CD4-positive, alpha-beta T cell treated with Interleukin-12 subunit alpha and Interleukin-12 subunit beta, for 1 hour (primary cell): ENCODE data around the gene GH1.
"Not testable (repeated sequence)": the region's sequence is repeated elsewhere in the genome, so short reads cannot be mapped to it uniquely, and the experiment has no call there.

Experiments used
- DNase-seq: peaks from one replicate; pipeline ENCODE4 v3.0.0-alpha.2; 2020

GH1 gene

DNA sequence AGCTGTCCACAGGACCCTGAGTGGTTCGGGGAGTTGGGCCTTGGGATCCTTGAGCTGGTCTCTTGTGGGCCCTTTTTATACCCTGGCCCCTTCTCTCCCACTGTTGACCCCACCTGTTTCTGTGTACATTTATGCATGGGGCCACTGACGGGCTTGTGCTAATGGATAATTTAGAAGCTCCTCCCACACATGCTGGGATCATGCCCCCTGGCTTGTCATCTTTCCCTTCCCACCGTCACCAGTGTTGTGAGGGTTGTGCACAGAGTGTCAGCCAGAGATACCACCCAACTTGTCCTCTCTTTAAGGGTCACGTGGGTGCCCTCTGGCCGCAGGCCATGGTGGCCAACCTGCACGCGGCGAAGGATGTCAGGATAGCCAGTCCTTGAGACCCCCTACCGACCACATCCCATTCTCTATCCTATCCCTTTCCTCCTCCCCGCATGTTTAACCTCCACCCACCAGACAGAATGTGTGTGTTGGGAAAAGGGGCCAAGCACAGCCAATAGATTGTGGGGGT lies at the start of gene GH1:
Gene GH1 (minus strand): TSS at position 51 of the 517 bp plus-strand sequence. CDS start 63 bp downstream, outside the sequence.
- DNase-seq = not testable (repeated sequence)

DNA sequence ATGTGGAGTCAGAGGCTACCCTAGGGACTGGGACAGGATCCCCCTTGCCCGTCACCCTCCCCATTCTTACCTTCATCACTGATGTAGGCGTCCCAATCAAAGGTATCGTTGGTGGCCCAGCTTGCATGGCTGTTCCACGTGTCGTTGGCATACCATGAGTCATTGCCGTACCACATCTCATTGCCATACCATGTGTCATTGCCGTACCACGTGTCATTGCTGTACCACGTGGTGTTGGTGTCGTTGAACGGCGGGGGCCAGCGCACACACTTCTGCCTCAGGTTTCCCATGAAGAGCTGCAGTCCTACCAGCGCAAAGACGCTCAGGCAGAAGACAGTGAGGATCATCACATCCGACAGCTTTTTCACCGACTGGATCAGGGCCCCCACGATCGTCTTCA lies 49.3 kb upstream of the GH1 start:
- no peak for DNase-seq

DNA sequence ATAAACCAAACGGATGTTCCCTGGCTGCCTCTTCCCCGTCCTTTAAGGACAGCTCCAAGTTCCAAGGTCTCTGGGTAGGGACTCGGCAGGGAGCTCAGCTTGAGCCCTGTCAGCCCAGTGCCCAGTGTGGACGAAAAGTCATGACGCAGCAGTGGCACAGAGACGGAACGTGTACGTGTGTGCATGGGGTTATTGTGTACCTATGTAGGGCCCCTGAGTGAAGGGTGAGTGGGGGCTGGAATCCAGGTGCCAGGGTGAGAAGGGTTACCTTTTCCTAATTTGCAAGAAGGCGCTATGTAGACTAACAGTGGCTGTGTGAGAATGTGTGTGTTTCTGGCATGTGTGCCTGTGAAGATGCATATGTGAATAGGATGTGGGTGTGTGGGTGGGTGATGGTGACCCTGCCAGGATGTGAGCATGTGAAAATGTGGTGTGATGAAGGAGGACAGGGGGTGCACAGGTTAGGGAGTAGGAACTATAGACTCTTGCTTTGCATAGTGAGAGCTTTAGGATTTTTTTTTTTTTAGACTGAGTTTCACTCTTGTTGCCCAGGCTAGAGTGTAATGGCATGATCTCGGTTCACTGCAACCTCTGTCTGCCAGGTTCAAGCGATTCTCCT lies 48.1 kb upstream of the GH1 start:
- DNase-seq = peak; percentile 27

DNA sequence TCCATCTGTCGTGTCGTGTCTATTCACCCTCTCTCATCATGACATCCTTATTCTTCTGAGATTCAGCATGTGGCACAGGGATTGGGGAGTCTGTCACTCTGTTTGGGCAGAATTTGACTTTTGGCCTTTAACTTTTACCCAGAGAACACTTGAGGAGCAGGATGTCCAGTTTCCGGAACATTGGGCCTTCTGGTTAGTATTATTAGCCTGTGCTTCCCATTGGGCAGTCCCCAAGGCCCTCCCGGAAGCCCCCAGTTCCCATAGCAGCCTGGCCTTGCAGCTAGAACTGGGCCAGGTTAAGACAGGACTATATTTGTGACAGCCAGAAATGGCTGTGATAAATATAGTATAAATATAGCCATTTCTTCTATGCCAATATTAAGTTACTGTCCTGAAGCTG lies 44.5 kb upstream of the GH1 start:
- DNase-seq = no peak

DNA sequence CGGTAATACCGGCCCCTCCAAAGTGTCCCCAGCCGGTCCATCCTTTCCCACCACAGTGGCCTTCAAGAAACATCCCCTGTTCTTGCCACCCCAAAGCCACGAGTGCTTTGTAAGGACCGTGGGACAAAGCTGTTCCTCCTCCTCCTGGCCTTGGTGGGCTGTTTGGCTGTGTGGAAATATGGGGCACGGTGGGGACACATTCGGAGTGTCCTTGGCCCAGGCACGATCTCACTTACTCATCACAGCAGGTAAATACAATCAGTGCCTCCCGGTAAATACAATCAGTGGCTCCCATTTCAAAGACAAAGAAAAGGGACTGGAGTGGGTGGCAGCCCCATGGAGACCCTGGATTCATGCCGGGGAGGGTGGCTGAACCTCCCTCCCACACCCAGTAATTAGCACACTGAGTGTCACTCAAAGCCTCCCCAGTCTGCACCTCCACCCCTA lies 43.7 kb upstream of the GH1 start:
- no peak for DNase-seq

DNA sequence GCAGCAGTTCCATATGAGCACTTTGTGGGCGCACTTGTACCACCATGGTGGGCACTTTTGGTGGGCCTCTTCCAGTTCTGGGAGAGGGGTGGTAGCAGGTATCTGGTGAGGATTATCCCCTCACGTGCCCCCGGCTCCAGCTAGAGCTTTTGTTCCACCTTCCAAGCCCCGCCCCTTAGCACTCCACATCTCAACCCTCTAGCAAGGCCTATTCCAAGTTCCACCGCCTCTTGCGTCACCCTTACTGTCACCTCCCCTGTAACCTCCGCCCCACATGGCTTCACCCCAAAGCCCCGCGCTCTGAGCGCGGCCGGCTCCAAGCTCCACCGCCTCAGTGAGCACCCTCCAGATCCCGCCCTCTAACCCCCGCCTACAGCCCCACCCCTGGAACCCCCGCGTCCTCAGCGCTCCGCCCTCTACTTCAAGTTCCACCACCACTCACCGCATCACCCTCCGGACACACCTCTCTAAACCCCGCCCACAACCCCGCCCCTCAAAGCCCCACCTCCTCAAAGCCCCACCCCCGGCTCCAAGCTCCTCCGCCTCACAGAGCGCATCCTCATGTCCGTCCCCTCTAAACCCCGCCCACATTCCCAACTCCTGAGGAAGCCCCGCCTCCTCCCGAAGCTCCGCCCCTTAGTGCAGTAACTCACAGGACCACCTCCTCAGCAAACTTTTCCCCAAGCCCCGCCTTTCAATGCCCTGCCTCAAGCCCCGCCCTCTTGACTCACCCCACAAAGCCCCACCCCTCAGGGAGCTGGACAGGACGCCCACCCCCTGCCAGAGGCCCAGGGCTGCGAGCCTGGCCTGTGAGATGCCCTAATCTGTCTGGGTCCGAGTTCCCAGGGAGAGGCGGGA lies 42.9 kb upstream of the GH1 start:
- DNase-seq = peak; percentile 56

DNA sequence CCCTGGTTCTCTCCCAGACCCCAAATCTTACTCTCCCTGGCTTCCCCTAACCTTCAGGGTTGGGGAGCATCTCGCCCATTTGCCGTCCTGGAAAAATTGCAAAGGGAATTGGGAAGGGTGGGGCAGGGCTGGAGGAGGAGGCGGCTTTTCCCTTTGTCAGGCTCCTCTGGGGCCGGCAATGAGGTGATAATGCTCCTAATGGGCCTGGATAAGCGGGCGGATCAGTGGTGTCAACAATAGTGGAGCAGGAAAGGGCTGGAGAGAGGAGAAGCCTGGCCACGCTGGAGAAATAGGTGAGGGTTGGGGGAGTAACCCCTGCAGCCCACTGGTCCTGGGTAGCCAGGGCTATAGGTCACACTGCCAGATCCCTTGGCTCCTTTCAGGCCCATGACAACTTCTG lies 41.8 kb upstream of the GH1 start:
- DNase-seq = no peak

DNA sequence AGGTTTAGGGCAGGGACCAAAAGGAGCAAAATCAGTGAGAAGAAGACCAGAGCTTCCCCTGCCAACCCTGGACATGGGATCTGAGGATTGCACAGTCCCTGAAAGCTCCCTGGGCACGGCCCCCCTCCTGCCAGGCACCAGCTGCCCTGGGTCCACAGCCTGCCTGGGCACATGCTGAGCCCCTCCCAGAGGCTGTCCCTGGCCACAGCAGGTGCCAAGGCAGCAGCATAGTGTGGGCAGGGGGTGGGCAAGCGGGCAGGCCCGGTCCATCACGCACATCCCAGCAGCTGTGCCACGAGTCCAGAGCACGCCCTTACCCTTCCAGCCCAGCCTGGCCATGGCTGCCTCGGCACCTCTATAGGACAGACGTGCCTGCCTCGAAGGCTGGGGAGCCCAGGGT lies 41.4 kb upstream of the GH1 start:
- no peak for DNase-seq

DNA sequence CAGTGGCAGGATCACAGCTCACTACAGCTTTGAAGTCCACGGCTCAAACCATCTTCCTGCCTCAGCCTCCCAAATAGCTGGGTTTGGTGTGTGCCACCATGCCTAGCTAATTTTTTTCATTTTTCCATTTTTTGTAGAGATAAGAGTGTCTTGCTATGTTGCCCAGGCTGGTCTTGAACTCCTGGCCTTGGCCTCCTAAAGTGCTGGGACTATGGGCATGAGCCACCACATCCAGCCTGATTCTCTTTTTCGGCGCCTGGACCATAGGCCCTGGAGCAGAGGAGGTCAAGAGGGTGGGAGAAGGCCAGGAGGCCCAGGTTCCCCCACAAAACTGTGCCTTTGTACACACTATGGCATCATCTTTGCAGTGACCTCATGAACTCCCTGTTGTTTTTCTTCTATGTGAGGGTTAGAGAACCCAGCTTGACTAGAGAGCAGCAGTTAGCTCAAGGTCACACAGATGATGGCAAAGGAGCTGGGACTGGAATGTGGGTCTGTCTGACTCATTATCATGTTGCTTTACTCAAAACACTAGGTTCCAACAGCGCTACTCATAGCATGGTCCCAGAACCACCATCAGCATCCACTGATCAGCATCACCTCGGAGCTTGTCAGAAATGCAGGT lies 37.8 kb upstream of the GH1 start:
- no peak for DNase-seq

DNA sequence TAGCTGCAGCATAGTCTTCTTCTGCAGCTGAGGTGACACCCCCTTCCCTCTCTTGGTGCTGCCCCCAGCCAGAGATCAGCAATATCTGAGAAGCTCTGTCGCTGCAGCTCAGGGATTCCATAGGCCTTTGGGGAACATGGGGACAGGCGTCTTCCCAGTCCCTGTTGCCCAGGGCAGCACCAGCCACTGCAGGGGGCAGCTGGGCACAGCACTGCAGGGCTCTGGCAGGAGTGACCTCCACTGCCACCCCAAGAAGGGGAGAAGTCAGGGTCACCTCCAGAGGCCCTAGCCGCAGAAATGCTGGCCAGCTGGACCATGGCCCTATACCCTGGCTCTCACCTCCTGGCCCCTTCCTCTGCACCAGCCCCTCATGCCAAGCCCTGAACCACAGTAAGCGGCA lies 37.2 kb upstream of the GH1 start:
- DNase-seq = no peak

DNA sequence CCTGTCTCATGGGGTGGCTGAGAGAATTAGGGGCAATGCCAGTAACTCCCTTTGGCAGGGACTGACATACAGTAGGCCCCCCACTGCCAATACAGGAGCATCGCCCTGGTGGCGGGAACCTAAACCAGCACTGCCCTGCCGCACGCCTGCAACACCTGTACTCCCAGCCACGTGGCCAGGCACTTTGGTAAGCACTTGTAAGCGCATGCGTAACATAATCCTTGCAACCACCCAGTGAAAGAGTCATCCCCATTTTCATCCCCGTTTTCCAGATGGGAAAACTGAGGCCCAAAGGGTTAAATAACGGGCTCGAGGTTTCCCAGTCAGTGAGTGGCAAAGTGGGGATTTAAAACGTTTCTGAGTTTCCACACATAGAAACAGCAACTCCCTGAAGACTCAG lies 36.6 kb upstream of the GH1 start:
- DNase-seq = no peak

DNA sequence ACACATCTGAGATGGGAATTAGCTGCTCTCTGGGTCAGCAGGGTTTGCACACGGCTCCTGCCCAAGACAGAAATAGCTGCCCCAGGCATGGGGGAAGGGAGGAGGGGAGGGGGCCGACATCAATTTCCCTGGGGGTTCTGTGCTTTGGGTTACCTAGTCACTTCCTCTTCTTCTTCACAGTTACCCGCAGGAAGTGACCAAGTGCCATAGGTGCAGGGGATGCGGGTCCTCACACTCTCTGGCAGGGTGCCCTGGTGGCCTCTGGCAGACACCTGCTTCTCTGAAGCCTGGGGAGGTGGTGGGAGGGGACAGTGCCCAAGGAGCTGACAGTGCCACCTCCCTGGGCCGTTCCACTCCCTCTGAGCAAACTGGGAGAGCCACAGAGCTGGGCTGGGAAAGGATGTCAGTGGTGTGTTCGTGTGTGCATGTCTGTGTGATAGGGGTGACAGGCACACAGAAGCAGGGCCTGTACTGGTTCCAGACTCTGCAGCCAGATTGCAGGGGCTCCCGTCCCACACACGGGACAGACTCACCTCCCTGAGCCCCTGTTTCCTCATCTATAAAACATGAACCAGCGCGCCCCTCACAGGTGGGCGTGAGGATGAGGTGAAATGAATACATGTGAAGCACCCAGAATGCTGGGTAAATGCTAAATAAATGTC lies 35.9 kb upstream of the GH1 start:
- DNase-seq = peak; percentile 48

DNA sequence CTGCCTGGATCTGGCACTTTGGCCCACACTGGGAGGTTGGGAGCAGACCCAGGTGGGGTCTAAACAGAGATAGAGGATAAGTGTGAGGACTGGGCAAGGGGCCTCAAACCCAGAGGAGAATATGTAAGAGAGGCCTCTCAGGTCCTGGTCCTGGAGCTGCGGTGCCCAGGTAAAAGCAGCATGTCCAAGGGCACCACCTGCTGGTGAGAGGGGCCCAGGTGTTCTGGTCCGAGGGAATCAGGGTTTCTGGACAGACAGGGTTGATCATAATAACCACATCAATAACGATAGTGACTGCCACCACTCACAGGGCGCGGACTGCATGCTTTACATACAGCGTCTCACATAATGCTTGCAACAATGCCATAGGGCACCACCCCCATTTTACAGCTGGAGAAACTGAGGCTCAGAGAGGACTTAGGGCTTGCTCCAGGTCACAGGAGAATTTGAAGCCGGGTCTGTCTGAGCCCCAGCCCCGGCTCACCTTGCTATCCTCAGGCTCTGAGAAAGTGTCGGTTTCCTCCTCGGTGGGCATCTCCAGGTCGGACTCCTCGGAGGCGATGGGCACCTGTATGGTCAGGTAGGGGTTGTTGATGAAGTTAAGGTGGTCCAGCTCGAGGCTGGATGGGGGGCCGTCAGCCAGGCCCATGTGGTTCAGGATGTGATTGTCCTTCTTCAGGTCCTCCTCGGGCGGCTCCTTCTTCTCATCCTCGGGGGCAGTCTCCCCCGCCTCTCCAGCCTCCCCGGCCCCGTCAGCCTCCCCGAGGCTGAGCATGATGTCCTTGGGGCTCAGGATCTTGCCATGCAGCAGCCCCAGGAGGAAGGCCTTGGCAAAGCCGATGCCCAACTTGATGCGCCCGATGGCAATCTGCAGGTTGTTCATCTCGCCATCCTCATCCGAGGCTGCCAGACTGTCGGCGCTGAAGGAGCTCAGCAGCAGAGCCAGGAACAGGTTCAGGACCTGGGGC lies 32.6 kb upstream of the GH1 start:
- DNase-seq = peak; percentile 52

DNA sequence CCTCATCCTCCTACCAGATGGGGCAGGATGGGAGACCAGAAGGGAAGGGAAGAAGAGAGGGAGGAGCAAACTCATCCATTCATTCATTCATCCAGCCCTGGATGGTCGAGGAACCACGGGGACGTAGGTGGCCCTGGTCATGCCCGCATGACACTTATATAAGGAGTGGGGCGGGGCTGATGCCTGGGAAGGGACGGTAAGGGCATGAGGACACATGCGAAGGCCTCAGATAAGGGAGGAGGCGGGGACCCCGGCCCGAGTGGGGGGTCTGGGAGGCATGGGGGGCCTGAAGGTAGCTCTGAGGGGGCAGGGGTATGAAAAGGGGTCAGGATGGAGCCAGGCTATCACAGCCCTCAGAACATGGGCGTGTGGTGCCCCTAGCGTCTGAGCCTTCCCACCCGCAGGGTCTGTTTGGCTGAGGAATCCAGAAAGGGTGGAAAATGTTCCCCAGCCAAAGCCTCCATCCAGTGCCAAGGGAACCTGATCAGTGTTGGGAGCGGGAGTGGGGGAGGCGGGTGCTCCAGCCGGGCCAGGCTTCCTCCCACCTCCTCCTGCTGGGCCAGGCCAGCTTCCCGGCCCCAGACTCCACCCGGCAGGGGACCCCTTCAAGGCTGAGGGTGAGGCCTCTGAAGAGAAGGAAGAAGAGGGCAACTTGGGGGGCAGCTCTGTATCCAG lies 31.1 kb upstream of the GH1 start:
- no peak for DNase-seq

DNA sequence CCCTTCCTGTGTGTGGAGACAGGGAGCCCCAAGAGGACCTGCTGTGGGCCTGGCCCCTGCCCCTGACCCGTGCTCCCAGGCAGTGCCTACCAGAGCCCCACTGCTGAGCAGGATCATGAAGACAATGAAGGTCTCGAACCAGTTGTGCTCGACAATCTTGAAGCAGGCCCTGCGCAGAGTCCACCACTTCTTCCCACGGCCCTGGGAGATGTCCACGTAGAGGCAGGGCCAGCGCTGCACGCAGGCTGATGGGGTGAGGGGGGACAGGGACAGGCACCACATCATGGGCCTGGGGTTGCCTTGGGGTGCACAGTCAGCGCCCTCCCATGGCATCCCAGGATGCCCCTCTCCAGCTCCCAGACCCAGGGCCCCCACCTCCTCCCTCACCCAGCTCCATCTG lies 29.9 kb upstream of the GH1 start:
- no peak for DNase-seq

DNA sequence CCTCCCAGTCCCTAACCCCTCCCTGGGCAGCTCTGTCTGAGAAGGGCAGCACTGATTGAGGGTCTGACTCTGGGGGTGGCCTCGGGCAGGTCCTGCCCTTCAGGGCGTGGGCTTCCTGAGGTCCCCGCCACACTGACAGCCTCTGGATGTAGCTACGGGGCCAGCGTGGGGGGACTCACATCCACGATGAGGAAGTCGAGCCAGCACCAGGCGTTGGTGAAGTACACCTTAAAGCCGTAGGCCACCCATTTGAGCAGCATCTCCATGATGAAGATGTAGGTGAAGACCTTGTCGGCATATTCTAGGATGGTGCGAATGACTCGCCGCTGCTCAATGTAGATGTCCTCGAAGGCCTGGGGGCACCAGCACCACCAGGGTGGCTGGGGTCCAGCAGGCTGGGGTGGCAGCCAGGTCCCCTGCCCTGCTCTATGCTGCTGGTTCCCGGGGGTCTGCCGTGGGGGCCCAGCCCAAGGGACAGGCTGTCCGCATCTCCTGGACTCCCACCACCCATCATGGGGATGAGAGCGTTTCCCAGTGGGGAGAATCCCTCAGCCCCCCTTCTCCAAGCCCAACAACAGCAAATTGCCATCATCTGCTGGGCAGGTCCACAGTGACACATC lies 29.2 kb upstream of the GH1 start:
- no peak for DNase-seq

DNA sequence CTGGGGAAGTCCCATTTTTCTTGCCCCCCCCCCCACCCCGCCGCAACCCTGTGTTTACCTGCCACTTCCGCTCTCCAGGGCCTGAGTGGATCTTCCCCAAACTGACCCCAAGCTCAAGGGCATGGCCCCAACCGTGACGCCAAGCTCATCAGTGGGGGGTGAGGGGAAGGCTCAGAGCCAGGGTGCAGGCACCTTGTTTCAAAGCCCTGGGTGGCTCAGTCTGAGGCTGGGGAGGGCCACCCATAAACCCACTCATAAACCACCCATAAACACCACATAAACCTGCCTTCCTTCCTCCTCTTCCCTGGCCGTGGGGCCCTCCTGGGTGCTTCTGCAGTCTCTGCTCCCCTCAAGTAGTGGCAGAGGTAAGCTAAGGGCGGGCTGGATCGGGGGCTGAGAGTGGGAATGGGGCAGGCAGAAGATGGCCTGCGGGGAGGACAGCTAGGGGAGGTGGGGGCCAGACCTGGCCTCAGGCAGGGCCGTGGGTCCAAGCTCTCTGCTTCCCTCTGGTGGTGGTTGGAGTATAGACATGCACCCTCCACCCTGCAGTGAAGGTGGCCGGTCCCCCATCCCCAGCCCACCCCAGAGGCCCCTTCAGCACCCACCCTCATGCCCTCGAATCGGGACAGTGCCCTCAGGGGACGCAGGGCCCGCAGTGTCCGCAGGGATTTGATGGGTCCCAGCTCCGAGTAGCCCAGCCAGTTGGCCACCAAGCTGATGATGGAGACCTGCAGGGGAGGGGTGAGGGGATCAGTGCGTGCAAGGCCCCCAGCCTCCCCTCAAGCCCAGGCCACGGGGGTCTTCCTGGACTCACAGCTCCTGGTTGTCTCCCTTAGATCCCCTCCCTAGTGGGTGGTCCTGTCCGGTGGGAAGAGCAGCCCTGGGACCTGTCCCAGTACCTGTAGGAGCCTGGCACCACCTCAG lies 28.1 kb upstream of the GH1 start:
- peak; percentile 65 for DNase-seq

DNA sequence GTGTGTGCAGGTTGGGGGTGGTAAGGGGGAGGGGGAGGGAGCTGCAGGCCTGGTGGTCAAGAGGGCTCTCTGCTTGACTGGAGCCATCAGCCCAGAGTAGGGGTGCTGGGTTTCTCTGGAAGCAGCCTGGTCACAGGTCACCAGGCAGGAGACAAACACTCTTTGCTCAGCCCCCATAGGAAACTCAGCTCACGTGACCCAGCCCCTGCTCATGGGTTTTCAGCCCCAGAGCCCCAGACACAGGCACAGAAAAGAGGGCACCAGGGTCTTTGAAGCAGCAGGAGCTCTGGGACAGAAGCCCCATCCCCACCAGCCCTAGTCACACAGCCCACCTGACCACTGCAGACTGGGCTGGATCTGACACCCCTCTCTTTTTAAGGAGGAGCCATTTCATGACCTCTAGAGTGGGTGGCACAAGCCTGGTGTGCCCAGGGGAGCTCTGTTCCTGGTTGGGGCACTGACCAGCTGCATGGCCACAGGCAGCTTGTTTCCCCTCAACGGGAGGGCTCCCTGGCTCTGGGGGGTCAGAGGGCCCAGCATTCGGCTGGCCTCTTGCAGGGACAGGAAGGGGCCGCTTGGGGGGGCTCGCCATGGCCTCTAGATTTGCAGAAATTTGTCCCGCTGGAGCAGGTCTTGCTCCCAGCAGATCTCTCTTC lies 27.3 kb upstream of the GH1 start:
- DNase-seq = no peak
